Stomach (tissue), 4 donors: ENCODE results near the gene LIMS4.
"Not testable (repeated sequence)": the region's sequence is repeated elsewhere in the genome, so short reads cannot be mapped to it uniquely, and the experiment has no call there.

Experiments used
- CTCF ChIP-seq, 7 experiments: fragments of 450-650 bp in 4 of 7; fragments of 200-600 bp in 3 of 7; sonication (generic) in 3 of 7; IDR thresholded peaks; one replicate each; pipeline ENCODE4 v1.5.1; 2016 to 2019; ENCODE audit warnings: antibody characterized with exemption in 7 of 7, control low read depth in 2 of 7, mild to moderate bottlenecking in 1 of 7
- EP300 ChIP-seq: sonication (generic); formaldehyde crosslinking; IDR thresholded peaks from one replicate; pipeline ENCODE4 v1.6.1; 2017; ENCODE audit warnings: antibody characterized with exemption
- POLR2A ChIP-seq, 4 donors: fragments of 450-650 bp; IDR thresholded peaks; one replicate each; pipeline ENCODE4 v1.6.1; 2016; ENCODE audit warnings: antibody characterized with exemption in 4 of 4, control low read depth in 2 of 4, mild to moderate bottlenecking in 1 of 4, moderate library complexity in 1 of 4
- POLR2AphosphoS5 ChIP-seq, 3 donors: sonication (generic); formaldehyde crosslinking; IDR thresholded peaks; one replicate each; pipeline ENCODE4 v1.6.1; 2016; ENCODE audit warnings: antibody characterized with exemption in 3 of 3

- not testable (repeated sequence) for TF ChIP-seq POLR2AphosphoS5 (IDR thresholded peaks at IDR 0.05); POLR2A (IDR thresholded peaks at IDR 0.05); EP300; CTCF (IDR thresholded peaks at IDR 0.05)
These were observed 4.3 kb upstream of the LIMS4 start for GRCh38 chr2:110476952-110477351.
